ENCODE data around the gene WIZ. TPM values are rescaled to one million over a fixed set of nuclear protein-coding genes. Genes with fewer than 3 reads are reported as not detected.

Gene WIZ
- total and polyA plus RNA-seq, 10 donors: 6.6 to 33.7 (median 24.8) TPM

DNA sequence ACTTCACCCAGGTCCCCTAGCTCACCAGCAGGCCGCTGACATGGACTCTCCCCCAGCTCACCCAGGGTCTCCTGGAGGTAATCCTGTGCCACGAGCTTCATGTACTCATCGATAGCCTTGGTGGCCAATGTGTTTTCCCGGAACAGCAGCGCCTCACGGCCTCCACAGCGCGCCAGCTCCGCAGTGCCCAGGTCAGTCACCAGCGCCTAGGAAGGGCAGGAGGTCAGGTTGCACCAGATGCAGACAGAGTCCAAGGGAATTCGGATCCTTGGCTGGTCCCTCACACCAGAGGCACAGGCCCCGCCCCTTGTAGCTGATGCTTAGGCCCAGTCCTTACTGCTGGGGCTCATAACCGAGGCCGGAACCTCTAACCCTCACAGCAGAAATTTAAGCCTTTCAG, 6.7 kb upstream of the WIZ start:
- DNase-seq: no peak
- Histone ChIP-seq H3K4me1 (peaks cover 0 to 47% (median 6%) of the 10 kb centered on the region in 6 donors), H3K4me3 (no peak overlapping the region), H3K27me3 (replicated peaks in 1 of 7) (peaks cover 0 to 36% (median 11%) of the 10 kb centered on the region in 7 donors), H3K27ac (no peak overlapping the region), H3K9me3 (no peaks in the 10 kb centered on the region), H3K36me3 (peaks cover 0 to 100% (median 83%) of the 10 kb centered on the region in 6 donors)
- intact Hi-C loops (cut with DNase I; ENCODE audit: low total_unique reads): no loop called here
- 66 to 86% (median 78%) methylated on average over 8 to 14 of the region's 14 CpGs for WGBS, 5 donors
- TF ChIP-seq POLR2AphosphoS5 (IDR thresholded peaks at IDR 0.05) (peak in 2 of 3 donors; percentile 9 to 60), POLR2A (IDR thresholded peaks at IDR 0.05) (no peak)

DNA sequence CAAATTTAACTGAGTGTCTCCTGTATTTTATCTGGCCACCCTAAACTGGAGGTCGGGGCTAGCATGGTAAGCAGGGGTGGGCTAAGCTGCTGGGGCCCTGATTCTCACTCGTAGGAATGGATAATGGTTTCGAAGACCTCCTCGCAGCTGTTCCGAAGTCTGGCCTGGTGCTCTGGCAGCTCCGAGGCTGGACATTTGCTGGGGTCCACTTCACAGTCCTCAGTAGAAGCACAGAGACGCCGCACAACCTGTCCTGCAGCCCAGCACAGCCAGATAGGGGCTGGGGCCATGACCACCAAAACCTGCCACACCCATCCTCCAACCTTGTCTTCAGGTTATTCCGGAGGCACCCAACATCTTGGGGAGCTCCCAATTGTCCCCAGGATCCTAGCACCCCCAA, 6.2 kb upstream of the WIZ start:
- no peak for TF ChIP-seq POLR2A (IDR thresholded peaks at IDR 0.05)
- TF ChIP-seq POLR2AphosphoS5 (IDR thresholded peaks at IDR 0.05): no peak
- TF ChIP-seq, protein P1, sequence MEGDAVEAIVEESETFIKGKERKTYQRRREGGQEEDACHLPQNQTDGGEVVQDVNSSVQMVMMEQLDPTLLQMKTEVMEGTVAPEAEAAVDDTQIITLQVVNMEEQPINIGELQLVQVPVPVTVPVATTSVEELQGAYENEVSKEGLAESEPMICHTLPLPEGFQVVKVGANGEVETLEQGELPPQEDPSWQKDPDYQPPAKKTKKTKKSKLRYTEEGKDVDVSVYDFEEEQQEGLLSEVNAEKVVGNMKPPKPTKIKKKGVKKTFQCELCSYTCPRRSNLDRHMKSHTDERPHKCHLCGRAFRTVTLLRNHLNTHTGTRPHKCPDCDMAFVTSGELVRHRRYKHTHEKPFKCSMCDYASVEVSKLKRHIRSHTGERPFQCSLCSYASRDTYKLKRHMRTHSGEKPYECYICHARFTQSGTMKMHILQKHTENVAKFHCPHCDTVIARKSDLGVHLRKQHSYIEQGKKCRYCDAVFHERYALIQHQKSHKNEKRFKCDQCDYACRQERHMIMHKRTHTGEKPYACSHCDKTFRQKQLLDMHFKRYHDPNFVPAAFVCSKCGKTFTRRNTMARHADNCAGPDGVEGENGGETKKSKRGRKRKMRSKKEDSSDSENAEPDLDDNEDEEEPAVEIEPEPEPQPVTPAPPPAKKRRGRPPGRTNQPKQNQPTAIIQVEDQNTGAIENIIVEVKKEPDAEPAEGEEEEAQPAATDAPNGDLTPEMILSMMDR (IDR thresholded peaks at IDR 0.05 in 8 of 11, conservative IDR thresholded peaks at IDR 0.05 in 3 of 11): no peak
- Histone ChIP-seq H3K27ac (no peak overlapping the region), H3K9me3 (no peaks in the 10 kb centered on the region), H3K36me3 (peaks cover 0 to 100% (median 83%) of the 10 kb centered on the region in 6 donors), H3K4me1 (peaks cover 0 to 47% (median 5%) of the 10 kb centered on the region in 6 donors), H3K27me3 (replicated peaks in 1 of 7) (peaks cover 0 to 36% (median 11%) of the 10 kb centered on the region in 7 donors), H3K4me3 (no peak overlapping the region)
- 93 to 96% (median 94%) methylated on average over 9 of the region's 9 CpGs for WGBS, 5 donors
- DNase-seq: no peak
- intact Hi-C loops (cut with DNase I; ENCODE audit: low total_unique reads): no loop called here

DNA sequence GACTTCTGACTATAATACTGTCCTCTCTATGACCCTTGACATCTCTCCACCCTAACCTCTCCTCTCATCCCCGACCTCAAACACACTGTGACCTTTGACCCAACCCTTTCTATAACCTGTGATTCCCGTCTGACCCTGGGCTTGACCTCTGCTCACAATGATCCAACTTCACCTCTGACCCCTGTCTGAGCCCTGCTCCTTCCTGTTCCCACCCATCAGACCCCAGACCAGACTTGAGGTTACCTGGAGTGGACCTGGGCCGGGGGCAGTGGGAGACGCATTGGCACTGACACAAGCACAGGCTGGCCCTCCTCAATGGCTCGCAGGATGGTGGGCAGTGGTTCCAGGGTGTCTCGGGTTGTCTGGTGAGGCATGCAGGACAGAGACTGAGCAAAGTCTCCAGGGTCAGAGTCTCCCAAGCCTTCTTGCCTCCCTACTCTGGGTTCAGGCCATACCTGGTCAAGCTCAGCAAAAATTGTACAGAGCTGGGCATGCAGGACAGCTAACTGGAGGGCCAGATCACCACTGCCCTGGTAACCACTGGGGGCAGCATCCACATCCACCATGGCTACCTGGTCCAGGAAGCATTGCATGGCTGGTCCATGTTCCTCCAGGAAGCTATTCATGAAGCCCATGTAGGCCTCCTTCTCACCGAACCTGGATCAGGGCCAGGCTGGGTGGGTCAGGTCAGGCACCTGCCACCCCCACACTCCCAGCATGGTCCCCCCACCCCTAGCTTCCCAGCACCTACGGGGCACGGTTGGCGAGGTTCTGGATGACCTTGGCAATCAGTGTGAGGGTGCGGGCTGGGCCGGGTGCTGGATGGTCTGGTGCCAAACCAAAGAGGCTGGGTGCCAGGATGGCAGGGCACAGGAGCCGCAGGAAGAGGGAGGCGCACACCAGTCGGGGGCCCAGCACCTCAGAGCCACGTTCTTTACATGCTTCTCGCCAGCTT, 4.4 kb upstream of the WIZ start:
- Histone ChIP-seq H3K27ac (no peak overlapping the region), H3K4me3 (no peak overlapping the region), H3K27me3 (replicated peaks in 1 of 7) (peaks cover 0 to 36% (median 11%) of the 10 kb centered on the region in 7 donors), H3K4me1 (peaks cover 0 to 48% (median 7%) of the 10 kb centered on the region in 6 donors), H3K36me3 (peaks cover 0 to 83% (median 67%) of the 10 kb centered on the region in 6 donors), H3K9me3 (no peaks in the 10 kb centered on the region)
- WGBS, 5 donors: 83 to 95% (median 90%) methylated on average over 13 to 17 of the region's 17 CpGs
- DNase-seq: no peak
- intact Hi-C loops (cut with DNase I; ENCODE audit: low total_unique reads): no loop called here
- TF ChIP-seq, protein P1 (IDR thresholded peaks at IDR 0.05 in 8 of 11, conservative IDR thresholded peaks at IDR 0.05 in 3 of 11): no peak
- peak in 2 of 3 donors; percentile 16 to 57 for TF ChIP-seq POLR2AphosphoS5 (IDR thresholded peaks at IDR 0.05)

DNA sequence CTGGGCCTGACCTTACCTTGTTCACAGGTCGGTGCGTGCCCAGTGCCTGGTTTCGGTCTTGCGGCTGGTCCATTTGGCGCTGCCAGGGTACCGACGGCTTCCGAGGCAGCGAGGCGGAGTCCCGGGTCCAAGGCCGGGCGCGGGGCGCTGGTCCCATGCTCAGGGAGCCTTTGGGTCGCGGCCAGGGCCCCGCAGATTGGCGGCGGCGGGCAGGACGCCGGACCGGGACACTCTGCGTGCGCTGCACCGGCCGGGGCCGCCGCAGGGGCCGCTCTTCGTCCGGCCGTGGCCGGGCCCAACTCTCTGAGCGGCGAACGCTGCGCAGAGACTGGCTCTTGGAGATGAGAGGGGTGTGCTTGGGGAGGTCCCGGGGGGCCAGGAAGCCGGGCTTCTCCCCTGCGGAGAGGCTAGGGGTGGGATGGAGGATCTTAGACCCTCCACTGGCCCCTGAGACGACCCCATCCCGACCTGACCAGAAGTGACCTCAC, 3.4 kb upstream of the WIZ start:
- peaks cover 0 to 55% (median 14%) of the 10 kb centered on the region in 6 donors for H3K4me1 ChIP-seq
- no peaks in the 10 kb centered on the region for H3K9me3 ChIP-seq
- peak overlapping the region in 6 of 8 donors; percentile 2 to 93 (median 67) for H3K27ac ChIP-seq
- peaks cover 0 to 72% (median 58%) of the 10 kb centered on the region in 6 donors for H3K36me3 ChIP-seq
- TF ChIP-seq, protein P1 (IDR thresholded peaks at IDR 0.05 in 8 of 11, conservative IDR thresholded peaks at IDR 0.05 in 3 of 11): peak in 2 of 11 experiments; percentile 16 to 18
- TF ChIP-seq POLR2A (IDR thresholded peaks at IDR 0.05) (no peak), POLR2AphosphoS5 (IDR thresholded peaks at IDR 0.05) (peak in 1 of 3 donors; percentile 10)
- WGBS, 5 donors: 54 to 78% (median 58%) methylated on average over 4 to 44 of the region's 44 CpGs
- intact Hi-C loops (cut with DNase I; ENCODE audit: low total_unique reads): no loop called here
- peak overlapping the region in 7 of 8 donors; percentile 2 to 63 (median 28) for H3K4me3 ChIP-seq
- DNase-seq: no peak
- H3K27me3 ChIP-seq (replicated peaks in 1 of 7): peaks cover 0 to 31% (median 11%) of the 10 kb centered on the region in 7 donors

All from spleen (tissue), 11 donors.